GM19467 (cell line): ENCODE measurements around the gene CCDC138.

Experiments used
- ATAC-seq: cut with Tn5 transposase; IDR thresholded peaks from one replicate; pipeline ENCODE4 v1.9.1; 2021; ENCODE audit warnings: mild to moderate bottlenecking, moderate library complexity; ENCODE audit not compliant: unreplicated experiment

The CCDC138 gene

GRCh38 chr2:108918156-108918874, 131.7 kb downstream of the CCDC138 start:
- ATAC-seq: no peak

DNA sequence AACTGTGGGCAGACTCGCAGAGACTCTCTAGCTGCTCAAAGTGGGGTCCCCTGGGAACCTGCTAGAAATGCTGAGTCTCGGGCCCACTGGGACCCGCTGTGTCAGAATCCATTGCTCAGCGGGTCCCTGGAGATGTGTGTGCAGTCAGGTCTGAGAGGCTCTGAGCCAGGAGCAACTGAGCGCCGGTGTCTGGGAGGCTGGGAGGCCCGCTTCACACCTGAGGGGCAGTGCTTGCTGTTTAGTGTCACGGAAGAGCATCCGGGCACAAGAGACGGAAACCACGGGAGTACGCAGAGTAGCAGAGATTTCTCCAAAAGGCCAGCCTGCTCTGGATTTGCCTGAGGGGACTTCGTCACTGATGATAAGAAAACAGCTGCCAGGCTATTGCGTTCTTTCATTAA, 132.4 kb downstream of the CCDC138 start:
- no peak for ATAC-seq

DNA sequence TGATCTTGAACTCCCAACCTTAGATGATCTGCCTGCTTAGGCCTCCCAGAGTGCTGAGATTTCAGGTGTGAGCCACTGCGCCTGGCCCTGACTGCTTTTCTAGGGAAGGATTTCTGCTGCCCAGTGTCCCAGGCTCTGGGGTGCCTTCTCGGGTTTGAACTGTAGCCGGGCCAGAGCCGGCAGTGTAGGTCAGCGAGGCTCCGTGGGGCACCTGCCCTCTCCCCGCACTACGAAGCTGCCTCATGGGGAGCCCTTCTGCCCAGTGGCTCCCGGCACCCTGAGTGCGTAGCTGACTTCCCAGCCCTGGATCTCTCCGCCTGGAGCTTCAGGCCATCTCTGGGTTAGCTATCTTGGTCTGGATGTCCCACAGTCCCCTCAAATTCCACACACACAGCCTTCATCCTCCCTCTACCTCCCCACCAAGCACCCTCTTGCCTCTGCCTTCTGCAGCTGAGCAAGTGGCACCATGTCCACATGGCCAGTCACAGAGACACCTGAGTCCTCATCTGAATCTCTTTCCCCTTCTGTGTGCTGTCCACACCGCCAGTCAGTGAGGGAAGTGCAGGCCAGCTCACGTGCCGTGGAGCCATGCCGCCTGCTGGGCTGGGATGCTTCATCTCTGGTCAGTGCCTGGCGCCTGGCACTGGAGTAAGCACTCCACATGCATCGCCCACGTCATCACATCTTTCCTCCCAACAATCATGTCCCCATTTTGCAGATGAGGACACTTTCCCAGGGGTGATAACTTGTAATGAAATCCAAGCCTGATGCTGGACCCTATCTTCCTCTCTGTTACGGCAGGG, 133.2 kb downstream of the CCDC138 start:
- ATAC-seq: no peak

DNA sequence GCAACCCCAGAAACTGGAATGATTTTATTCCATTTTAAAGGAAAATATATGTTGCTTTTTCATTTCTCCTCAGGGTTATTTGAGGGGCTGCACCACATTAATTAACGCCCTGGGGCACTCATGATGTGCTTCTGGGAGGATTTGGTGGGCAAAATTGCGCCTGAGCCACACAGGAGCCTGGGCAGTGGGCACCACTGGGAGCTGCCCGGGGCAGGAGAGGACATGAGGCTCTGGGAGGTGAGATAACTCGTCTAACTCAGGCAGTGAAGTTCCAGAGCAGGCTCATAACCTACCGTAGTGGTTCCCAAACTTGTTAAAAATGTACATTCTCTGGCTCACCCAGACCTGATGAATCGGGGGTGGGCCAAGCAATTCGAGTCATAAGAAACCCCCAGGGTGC, 134.1 kb downstream of the CCDC138 start:
- no peak for ATAC-seq

DNA sequence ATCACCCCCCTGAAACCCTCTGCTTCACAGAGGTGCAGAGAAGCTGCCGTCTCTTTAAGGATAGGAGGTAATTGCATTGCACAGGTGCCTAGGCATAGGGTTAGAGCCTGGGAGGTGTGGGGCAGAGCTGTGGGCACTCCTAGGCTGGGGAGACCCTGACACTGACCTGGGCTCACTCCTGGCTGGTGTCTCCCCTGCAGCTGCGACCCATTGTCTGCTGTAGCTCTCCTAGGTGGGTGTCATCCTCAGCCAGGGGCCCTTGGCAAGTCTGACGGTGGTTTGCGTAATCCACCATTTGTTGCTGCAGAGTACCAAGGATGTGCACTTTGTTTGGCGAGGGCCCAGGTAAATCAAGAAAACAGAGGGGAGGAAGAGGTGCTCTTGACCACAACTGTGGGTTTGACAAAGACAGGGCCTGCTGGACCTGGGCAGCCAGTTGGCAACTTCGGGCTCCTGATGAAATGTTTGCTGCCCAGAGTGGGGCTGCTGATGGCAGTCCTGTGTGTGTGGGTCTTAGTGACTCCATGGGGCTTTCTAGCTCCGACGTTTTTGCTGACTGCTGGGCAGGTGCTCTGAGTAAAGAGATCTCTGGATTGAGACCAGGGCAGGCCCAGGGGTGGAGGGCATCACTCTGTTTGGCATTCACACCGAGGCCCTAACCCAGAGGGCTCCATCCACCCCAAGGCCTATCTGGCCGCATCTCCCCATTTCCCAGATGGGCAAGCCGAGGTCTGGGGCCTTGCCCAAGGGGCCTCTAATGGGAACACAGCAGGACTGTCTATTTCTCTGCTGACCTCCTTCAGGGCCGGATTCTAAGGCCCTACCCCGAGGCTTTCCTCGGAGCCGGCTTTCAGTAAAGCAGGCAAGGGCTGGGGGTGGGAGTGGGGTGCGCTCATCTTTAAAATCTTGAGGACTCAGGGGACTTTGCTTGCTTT, 134.8 kb downstream of the CCDC138 start:
- ATAC-seq: no peak

DNA sequence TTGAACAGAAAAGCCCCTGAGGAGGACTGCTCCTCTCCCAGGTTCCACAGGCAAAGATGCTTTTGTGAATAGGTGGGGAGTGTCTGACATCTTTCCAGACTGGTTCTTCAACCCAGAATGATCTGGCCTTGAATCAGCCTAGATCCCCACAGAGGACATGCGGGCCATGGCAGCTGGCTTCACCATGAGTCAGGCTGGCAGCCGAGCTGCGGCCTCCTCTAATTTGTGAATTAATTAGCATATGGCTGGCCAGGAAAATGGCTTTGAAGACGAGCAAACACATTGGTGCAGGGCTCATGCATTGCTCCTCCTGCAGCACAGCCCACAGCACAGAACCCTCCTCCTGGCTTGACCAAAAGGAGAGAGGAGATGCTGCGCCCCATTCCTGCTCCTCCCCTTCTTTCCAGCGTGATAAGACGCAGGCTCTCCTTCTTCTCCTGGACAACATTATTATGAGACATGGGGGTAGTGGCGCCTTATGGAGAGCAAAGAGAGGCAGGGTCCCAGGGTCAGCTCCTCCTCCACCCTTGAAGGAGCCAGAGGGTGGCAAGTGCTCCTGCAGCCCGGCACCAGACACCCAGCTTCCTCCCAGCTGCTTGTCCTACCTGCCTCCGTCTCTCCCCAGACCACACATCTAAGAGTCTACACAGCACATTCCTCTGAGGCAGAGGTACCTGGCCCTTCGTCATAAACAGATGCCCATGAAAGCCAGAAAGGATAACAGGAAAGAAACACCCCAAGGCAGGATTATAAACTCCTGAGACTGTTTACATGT, 135.8 kb downstream of the CCDC138 start:
- ATAC-seq: no peak

GRCh38 chr2:108923019-108923700, 136.6 kb downstream of the CCDC138 start:
- ATAC-seq: no peak

GRCh38 chr2:108923736-108924579, 137.4 kb downstream of the CCDC138 start:
- ATAC-seq: no peak

GRCh38 chr2:108924580-108925251, 138.1 kb downstream of the CCDC138 start:
- no peak for ATAC-seq

DNA sequence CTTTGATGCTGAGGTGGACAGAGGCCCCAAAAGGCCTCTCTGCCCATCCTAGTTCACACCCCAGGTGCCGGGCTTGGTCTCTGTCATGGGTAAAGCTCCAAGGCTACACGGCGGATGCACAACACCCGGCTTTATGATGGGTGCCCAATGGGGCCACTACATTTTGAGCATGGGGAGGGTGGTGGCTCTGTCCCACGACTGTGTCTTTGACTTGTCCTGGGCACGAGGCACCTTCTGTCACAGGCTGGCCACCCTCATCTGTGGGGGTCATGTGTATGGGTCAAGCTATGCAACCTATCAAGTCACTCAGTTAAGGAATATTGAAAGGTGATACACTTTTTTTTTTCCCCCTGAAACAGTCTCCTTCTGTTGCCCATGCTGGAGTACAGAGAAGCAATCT, 138.7 kb downstream of the CCDC138 start:
- no peak for ATAC-seq

- no peak for ATAC-seq
Measured at GRCh38 chr2:108925735-108926134, 139.2 kb downstream of the CCDC138 start.
